Left renal cortex interstitium (tissue), 4 donors: ENCODE measurements around the gene AGAP9. TPM values are rescaled to one million over a fixed set of nuclear protein-coding genes. Genes with fewer than 3 reads are reported as not detected.
A peak's percentile ranks its signal among the peaks of the same experiment; 100 is the strongest.
"Not testable (repeated sequence)": the region's sequence is repeated elsewhere in the genome, so short reads cannot be mapped to it uniquely, and the experiment has no call there.

ENCODE experiments used
- DNase-seq, 4 donors: peaks; one replicate each; pipeline ENCODE4 v3.0.0-alpha.2; 2013; ENCODE audit warnings: low read depth in 4 of 4, low spot score in 2 of 4, missing footprints in 1 of 4
- polyA plus RNA-seq, 4 donors: library from polyadenylated mRNA; unstranded; fragments of 120-200 nt; gene quantifications; one replicate each; pipeline ENCODE4 v1.2.1, GENCODE V29; 2013; ENCODE audit not compliant: insufficient read length in 4 of 4

Gene AGAP9
- polyA plus RNA-seq, 4 donors, result 6.0 to 15.7 (median 13.6) TPM

- not testable (repeated sequence) for DNase-seq
These were observed 33.8 kb downstream of the AGAP9 start for GRCh38 chr10:47489630-47490029.

- DNase-seq, result not testable (repeated sequence)
These were observed 37.5 kb downstream of the AGAP9 start for GRCh38 chr10:47485943-47486342.

- not testable (repeated sequence) for DNase-seq
These were observed 38.7 kb downstream of the AGAP9 start for GRCh38 chr10:47484786-47485185.

GRCh38 chr10:47483923-47484322, 39.5 kb downstream of the AGAP9 start, which contains the start of gene ANXA8:
TSS of gene ANXA8 (minus strand) at chr10:47484115. CDS start at chr10:47483933, 182 bp downstream.
- DNase-seq, result not testable (repeated sequence)

GRCh38 chr10:47482367-47482766, 41.1 kb downstream of the AGAP9 start:
- DNase-seq, result not testable (repeated sequence)

GRCh38 chr10:47481768-47482181, 41.7 kb downstream of the AGAP9 start:
- not testable (repeated sequence) for DNase-seq

- DNase-seq, result not testable (repeated sequence)
These were observed 42.2 kb downstream of the AGAP9 start for GRCh38 chr10:47481182-47481766.

- not testable (repeated sequence) for DNase-seq
These were observed 43.3 kb downstream of the AGAP9 start for GRCh38 chr10:47480133-47480532.

- DNase-seq, result not testable (repeated sequence)
These were observed 45.3 kb downstream of the AGAP9 start for GRCh38 chr10:47478114-47478513.

- not testable (repeated sequence) for DNase-seq
These were observed 46.4 kb downstream of the AGAP9 start for GRCh38 chr10:47477078-47477477.

GRCh38 chr10:47475101-47475500, 48.3 kb downstream of the AGAP9 start:
- DNase-seq, result not testable (repeated sequence)

- not testable (repeated sequence) for DNase-seq
These were observed 49.9 kb downstream of the AGAP9 start for GRCh38 chr10:47473516-47473915.

GRCh38 chr10:47472647-47473046, 50.8 kb downstream of the AGAP9 start:
- DNase-seq, result not testable (repeated sequence)

- not testable (repeated sequence) for DNase-seq
These were observed 51.4 kb downstream of the AGAP9 start for GRCh38 chr10:47472072-47472471.

GRCh38 chr10:47468731-47469528, 54.5 kb downstream of the AGAP9 start:
- DNase-seq, result not testable (repeated sequence)

- not testable (repeated sequence) for DNase-seq
These were observed 55.5 kb downstream of the AGAP9 start for GRCh38 chr10:47467957-47468356.

GRCh38 chr10:47467458-47467857, 56.0 kb downstream of the AGAP9 start:
- DNase-seq, result not testable (repeated sequence)

GRCh38 chr10:47465216-47465917, 58.1 kb downstream of the AGAP9 start:
- DNase-seq, result not testable (repeated sequence)

GRCh38 chr10:47462577-47463358, 60.7 kb downstream of the AGAP9 start:
- DNase-seq, result not testable (repeated sequence)

GRCh38 chr10:47461261-47461687, 62.2 kb downstream of the AGAP9 start:
- peak in 1 of 4 donors; percentile 39 for DNase-seq
